Measurements from ENCODE around the gene PRSS23.
"Not testable (repeated sequence)": the region's sequence is repeated elsewhere in the genome, so short reads cannot be mapped to it uniquely, and the experiment has no call there.

The PRSS23 gene

DNA sequence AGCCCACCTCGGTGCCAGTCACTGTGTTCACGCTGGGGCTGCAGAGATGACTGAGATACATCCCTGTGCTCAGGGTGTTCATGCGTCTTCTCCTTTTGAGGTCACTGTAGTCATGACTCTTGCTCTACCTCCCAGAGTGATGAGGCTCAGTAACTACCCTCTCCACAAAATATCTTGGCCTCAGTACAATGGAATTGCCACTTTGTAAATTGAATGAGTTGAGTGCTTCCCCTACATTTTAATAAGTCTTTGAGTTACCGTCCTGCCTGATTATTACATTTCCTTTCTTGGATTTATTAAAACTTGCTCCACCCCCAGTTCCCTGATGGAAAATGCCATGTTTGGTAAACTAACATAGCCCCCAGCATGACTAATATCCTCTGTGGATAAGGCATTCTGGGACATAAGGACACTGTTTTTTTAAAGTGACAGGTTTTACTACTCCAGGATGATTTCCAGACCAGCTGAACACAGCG lies 15.9 kb downstream of the PRSS23 start:
- DNase-seq (ENCODE audit: low read depth) = peak; percentile 36
- TF ChIP-seq, protein P1, sequence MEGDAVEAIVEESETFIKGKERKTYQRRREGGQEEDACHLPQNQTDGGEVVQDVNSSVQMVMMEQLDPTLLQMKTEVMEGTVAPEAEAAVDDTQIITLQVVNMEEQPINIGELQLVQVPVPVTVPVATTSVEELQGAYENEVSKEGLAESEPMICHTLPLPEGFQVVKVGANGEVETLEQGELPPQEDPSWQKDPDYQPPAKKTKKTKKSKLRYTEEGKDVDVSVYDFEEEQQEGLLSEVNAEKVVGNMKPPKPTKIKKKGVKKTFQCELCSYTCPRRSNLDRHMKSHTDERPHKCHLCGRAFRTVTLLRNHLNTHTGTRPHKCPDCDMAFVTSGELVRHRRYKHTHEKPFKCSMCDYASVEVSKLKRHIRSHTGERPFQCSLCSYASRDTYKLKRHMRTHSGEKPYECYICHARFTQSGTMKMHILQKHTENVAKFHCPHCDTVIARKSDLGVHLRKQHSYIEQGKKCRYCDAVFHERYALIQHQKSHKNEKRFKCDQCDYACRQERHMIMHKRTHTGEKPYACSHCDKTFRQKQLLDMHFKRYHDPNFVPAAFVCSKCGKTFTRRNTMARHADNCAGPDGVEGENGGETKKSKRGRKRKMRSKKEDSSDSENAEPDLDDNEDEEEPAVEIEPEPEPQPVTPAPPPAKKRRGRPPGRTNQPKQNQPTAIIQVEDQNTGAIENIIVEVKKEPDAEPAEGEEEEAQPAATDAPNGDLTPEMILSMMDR (conservative IDR thresholded peaks at IDR 0.05; ENCODE audit: control insufficient read depth, insufficient read depth, low read depth, low read length) = no peak

DNA sequence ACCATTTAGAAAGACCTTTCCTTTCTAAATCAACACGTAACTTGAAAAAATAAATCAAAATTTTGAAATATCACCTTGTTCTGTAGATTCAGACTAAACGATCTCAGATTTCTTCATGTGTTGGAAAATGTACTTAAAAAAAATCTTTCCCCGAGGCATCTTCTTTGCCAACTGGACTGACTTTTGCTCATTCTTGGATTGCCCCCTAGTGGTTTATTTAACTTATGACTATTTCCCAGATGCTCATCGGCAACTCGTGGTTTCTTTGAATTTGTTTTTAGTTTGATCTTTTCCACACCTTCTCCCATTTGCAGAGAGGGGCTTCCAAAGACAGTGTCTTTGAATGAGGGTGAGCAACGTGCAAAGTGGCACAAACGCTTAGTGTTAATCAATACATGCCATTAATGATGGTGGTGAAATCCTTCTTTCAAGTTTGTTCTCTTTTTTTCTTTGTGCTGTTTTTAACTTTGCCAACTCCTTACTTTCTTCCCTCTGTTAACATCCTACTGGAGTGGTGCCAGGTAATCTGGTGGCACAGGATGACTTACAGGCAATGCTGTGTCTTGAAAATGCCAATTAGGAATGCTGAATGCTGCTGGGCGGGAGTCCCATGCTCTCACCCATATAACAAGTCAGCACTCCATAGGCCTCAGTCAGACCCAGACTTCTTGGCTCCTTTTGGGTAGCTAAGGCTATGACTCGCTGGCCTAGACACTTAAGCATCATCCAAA lies 18.3 kb downstream of the PRSS23 start:
- no peak overlapping the region for H3K4me3 ChIP-seq (ENCODE audit: control insufficient read depth, low read depth, low read length)
- TF ChIP-seq, protein P1 (conservative IDR thresholded peaks at IDR 0.05; ENCODE audit: control insufficient read depth, insufficient read depth, low read depth, low read length) = peak; percentile 69
- peak; percentile 83 for DNase-seq (ENCODE audit: low read depth)

More for the DNA sequence above, 15.9 kb downstream of the PRSS23 start:
- H3K4me3 ChIP-seq (ENCODE audit: control insufficient read depth, low read depth, low read length) = no peak overlapping the region

DNA sequence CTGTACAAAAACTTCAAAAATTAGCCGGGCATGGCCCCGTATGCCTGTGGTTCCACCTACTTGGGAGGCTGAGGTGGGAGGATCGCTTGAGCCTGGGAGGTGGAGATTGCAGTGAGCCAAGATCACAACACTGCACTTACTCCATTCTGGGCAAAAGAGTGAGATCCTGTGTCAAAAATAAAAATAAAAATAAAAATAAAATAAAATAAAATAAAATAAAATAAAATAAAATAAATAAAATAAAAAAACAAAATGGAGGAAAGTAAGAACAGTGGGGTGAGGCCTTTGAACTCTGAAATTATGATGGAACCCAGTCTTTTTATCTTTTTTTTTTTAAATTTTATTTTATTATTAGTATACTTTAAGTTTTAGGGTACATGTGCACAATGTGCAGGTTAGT lies 23.8 kb downstream of the PRSS23 start:
- DNase-seq (ENCODE audit: low read depth); H3K4me3 ChIP-seq (ENCODE audit: control insufficient read depth, low read depth, low read length): not testable (repeated sequence)

DNA sequence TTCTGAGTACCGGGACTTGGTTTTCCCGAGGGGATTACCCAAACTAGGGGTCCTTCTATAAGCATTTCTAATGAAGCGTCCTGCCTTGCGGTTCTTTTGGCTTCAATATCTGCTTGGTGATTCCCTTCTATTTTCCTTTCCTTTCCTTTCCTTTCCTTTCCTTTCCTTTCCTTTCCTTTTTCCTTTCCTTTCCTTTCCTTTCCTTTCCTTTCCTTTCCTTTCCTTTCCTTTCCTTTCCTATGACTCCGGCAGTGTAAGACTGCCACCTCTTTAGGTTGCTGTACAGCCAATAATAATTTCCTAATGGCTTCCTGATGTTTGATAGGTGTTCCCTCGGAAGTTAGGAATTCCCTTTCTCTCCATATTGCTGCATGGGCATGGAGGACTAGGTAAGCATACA lies 34.0 kb downstream of the PRSS23 start:
- not testable (repeated sequence) for H3K4me3 ChIP-seq (ENCODE audit: control insufficient read depth, low read depth, low read length); DNase-seq (ENCODE audit: low read depth)

DNA sequence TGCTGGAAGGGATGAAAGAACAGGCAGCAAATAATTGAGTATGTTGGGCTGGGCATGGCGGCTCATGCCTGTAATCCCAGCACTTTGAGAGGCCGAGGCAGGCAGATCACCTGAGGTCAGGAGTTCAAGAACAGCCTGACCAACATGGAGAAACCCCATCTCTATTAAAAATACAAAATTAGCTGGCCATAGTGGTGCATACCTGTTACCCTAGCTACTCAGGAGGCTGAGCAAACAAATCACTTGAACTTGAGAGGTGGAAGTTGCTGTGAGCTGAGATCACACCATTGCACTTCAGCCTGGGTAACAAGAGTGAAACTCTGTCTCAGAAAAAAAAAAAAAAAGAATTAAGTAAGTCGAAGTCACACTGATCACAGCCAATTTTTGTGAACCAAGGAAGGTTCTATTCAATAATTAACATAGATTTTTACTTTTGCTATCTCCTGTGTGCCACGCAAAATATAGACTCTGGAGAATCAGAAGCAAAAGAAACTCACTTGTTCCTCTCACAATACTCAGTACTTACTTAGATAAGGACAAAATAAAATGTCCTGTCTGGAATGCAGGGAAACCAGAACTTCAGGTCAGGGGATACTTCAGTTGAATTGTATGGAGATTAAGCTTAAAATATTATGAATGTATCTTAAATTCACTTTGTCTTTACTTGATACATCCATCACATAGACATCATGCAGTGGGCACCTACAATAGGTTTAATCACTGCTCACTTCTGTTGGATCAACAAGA lies 44.6 kb downstream of the PRSS23 start:
- H3K4me3 ChIP-seq (ENCODE audit: control insufficient read depth, low read depth, low read length); DNase-seq (ENCODE audit: low read depth): not testable (repeated sequence)

DNA sequence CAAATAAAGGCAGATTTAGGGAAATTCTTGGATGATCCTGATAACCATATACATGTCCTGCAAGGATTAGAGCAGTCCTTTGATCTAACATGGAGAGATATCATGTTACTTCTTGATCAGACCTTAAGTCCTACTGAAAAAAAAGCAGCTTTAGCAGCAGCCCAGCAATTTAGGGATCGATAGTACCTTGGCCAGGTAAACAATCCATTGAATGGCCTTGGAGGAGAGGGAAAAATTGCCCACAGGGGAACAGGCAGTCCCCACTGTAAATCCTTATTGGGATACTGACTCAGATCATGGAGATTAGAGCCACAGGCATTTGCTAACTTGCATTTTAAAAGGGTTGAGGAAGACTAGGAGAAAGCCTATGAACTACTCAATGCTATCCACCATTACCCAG lies 47.8 kb downstream of the PRSS23 start:
- DNase-seq (ENCODE audit: low read depth) = no peak
- H3K4me3 ChIP-seq (ENCODE audit: control insufficient read depth, low read depth, low read length) = no peak overlapping the region
- TF ChIP-seq, protein P1 (conservative IDR thresholded peaks at IDR 0.05; ENCODE audit: control insufficient read depth, insufficient read depth, low read depth, low read length) = no peak

DNA sequence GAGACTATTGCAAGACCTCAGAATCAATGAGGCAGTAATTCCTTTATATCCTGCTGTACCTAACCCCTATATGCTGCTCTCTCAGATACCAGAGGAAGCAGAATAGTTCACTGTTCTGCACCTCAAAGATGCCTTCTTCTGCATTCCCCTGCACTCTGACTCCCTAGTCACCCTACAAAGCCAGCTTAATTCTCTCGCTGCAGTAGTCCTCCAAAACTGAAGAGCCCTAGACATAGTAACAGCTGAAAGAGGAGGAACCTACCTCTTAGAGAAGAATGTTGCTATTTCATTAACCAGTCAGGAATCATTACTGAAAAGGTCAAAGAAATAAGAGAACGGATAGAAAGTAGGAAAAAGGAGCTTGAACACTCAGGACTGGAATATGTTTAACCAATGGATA lies 49.3 kb downstream of the PRSS23 start:
- no peak for DNase-seq (ENCODE audit: low read depth)
- no peak overlapping the region for H3K4me3 ChIP-seq (ENCODE audit: control insufficient read depth, low read depth, low read length)
- TF ChIP-seq, protein P1 (conservative IDR thresholded peaks at IDR 0.05; ENCODE audit: control insufficient read depth, insufficient read depth, low read depth, low read length) = no peak

Measured in fibroblast of mammary gland (primary cell).